ENCODE data around the gene NUDCD2. TPM values are rescaled to one million over a fixed set of nuclear protein-coding genes. Genes with fewer than 3 reads are reported as not detected.

Gene NUDCD2
- total and polyA plus RNA-seq, 9 of the 15 experiments (the other 6 are each of a cell fraction or from before 2014, with no cell fraction given), result 14.6 to 76.9 (median 32.5) TPM

DNA sequence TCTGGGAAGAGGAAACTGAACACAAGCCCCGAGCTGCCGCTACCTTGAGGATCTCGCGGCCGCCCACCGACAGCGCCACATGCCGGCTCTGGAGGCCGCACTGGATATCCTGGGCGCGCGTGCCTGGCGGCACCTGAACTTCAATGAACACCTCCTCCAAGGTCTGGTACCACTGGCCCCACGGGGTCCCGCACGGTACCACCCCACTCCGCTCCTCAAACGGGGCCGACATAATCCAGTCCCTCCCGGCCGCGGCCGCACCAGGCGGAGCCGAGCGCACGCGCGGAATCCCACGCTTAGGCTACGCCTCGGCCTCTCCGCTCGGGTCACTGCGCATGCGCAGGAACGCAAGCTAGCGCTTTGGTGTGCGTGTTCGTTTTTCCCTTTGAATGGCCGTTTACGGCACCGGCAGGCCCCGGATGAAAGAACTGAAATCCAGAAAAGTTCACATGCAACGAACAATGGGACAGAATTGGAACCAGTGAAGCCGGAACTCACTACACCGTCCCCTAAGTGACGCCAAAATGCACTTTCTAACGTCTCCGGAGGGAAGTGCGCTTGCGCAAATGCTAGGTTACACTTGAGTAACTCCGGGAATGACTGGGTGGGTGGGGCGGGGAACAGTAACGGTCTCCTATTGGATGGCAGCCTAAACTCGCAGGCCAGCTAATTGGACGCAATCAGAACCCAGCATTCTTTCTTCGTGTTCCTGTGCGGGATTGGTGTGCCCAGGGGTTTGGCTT, at the start of gene NUDCD2 (continued):
- TF ChIP-seq, protein P1, sequence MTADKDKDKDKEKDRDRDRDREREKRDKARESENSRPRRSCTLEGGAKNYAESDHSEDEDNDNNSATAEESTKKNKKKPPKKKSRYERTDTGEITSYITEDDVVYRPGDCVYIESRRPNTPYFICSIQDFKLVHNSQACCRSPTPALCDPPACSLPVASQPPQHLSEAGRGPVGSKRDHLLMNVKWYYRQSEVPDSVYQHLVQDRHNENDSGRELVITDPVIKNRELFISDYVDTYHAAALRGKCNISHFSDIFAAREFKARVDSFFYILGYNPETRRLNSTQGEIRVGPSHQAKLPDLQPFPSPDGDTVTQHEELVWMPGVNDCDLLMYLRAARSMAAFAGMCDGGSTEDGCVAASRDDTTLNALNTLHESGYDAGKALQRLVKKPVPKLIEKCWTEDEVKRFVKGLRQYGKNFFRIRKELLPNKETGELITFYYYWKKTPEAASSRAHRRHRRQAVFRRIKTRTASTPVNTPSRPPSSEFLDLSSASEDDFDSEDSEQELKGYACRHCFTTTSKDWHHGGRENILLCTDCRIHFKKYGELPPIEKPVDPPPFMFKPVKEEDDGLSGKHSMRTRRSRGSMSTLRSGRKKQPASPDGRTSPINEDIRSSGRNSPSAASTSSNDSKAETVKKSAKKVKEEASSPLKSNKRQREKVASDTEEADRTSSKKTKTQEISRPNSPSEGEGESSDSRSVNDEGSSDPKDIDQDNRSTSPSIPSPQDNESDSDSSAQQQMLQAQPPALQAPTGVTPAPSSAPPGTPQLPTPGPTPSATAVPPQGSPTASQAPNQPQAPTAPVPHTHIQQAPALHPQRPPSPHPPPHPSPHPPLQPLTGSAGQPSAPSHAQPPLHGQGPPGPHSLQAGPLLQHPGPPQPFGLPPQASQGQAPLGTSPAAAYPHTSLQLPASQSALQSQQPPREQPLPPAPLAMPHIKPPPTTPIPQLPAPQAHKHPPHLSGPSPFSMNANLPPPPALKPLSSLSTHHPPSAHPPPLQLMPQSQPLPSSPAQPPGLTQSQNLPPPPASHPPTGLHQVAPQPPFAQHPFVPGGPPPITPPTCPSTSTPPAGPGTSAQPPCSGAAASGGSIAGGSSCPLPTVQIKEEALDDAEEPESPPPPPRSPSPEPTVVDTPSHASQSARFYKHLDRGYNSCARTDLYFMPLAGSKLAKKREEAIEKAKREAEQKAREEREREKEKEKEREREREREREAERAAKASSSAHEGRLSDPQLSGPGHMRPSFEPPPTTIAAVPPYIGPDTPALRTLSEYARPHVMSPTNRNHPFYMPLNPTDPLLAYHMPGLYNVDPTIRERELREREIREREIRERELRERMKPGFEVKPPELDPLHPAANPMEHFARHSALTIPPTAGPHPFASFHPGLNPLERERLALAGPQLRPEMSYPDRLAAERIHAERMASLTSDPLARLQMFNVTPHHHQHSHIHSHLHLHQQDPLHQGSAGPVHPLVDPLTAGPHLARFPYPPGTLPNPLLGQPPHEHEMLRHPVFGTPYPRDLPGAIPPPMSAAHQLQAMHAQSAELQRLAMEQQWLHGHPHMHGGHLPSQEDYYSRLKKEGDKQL (CRISPR knock-in tag; IDR thresholded peaks at IDR 0.05; ENCODE audit: borderline replicate concordance), result no peak
- TF ChIP-seq POLR2A (conservative IDR thresholded peaks at IDR 0.05) (peak; percentile 90), SAFB (IDR thresholded peaks at IDR 0.05; ENCODE audit: borderline replicate concordance, low read depth, low read length) (peak; percentile 95), KAT8 (IDR thresholded peaks at IDR 0.05; ENCODE audit: low read depth) (no peak), TAF9B (IDR thresholded peaks at IDR 0.05; ENCODE audit: partially characterized antibody) (peak; percentile 77), NR2C2 (CRISPR knock-in tag; IDR thresholded peaks at IDR 0.05) (0 out of 2 replicates have a peak, but pooled peaks have one; percentile 43), NR2C2 (tag; IDR thresholded peaks at IDR 0.05) (peak; percentile 89), RNF2 (IDR thresholded peaks at IDR 0.05) (no peak), ZNF232 (CRISPR knock-in tag; IDR thresholded peaks at IDR 0.05) (no peak), POLR3G (IDR thresholded peaks at IDR 0.05; ENCODE audit: extremely low read depth, insufficient read length, insufficient replicate concordance) (no peak), TEAD1 (CRISPR knock-in tag; IDR thresholded peaks at IDR 0.05) (peak; percentile 3 to 61; a peak in 1 of 4 replicates), RUNX1 (IDR thresholded peaks at IDR 0.05; ENCODE audit: low read depth) (no peak), CCAR2 (IDR thresholded peaks at IDR 0.05; ENCODE audit: low read depth, low read length) (no peak), ZNF282 (CRISPR knock-in tag; IDR thresholded peaks at IDR 0.05) (no peak), ZC3H8 (IDR thresholded peaks at IDR 0.05) (no peak), NFATC3 (IDR thresholded peaks at IDR 0.05) (no peak)
- TF ChIP-seq, protein P2, sequence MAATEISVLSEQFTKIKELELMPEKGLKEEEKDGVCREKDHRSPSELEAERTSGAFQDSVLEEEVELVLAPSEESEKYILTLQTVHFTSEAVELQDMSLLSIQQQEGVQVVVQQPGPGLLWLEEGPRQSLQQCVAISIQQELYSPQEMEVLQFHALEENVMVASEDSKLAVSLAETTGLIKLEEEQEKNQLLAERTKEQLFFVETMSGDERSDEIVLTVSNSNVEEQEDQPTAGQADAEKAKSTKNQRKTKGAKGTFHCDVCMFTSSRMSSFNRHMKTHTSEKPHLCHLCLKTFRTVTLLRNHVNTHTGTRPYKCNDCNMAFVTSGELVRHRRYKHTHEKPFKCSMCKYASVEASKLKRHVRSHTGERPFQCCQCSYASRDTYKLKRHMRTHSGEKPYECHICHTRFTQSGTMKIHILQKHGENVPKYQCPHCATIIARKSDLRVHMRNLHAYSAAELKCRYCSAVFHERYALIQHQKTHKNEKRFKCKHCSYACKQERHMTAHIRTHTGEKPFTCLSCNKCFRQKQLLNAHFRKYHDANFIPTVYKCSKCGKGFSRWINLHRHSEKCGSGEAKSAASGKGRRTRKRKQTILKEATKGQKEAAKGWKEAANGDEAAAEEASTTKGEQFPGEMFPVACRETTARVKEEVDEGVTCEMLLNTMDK (IDR thresholded peaks at IDR 0.05; ENCODE audit: borderline replicate concordance, insufficient read depth, low read depth, low read length, poor library complexity, severe bottlenecking), result no peak
- TF ChIP-seq, protein P3, sequence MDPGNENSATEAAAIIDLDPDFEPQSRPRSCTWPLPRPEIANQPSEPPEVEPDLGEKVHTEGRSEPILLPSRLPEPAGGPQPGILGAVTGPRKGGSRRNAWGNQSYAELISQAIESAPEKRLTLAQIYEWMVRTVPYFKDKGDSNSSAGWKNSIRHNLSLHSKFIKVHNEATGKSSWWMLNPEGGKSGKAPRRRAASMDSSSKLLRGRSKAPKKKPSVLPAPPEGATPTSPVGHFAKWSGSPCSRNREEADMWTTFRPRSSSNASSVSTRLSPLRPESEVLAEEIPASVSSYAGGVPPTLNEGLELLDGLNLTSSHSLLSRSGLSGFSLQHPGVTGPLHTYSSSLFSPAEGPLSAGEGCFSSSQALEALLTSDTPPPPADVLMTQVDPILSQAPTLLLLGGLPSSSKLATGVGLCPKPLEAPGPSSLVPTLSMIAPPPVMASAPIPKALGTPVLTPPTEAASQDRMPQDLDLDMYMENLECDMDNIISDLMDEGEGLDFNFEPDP (CRISPR knock-in tag; IDR thresholded peaks at IDR 0.05), result no peak

Measured in K562 (cell line).